COR-L47 (cell line): ENCODE data around the gene WNT6.
"Not testable (repeated sequence)": the region's sequence is repeated elsewhere in the genome, so short reads cannot be mapped to it uniquely, and the experiment has no call there.

Experiments
- DNase-seq: peaks from one replicate; lab custom pipeline; 2025; lab: John Stamatoyannopoulos, UW

The WNT6 gene

DNA sequence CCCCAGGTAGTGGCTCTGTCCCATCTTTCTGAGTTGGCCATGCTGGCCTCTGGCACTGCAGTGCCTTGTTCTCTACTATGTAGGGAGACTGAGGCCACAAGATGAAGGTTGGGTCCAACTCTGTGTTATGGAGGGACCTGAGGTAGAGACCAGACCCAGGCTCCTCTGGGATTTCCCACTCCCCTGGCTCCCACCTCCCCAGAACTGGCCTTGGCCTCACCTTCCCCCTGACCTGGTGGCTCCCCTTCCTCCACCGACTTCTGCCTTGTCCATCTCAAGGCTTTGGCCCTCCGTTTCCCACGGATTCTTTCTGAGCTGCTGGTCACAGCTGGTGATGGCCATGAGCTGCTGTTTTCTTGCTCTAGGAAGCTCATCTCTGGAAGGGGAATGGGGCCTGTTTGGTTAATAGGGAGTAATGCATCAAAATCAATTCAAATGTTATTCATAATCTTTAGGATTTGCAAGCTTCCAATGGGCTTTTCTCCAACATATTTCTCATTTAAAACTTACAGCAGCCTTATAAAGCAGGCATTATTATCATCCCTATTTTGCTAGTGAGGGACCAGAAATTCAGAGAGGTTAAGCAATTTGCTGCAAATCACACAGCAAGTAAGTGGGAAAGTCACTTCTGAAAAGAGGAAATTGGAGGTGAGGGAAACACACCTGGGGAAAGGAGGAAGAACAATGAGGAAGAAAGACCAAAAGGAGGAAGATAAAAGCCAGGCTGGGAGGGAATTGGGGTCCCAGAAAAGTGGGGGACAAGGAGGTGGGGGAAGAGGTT, 28.9 kb upstream of the WNT6 start:
- DNase-seq, result no peak

DNA sequence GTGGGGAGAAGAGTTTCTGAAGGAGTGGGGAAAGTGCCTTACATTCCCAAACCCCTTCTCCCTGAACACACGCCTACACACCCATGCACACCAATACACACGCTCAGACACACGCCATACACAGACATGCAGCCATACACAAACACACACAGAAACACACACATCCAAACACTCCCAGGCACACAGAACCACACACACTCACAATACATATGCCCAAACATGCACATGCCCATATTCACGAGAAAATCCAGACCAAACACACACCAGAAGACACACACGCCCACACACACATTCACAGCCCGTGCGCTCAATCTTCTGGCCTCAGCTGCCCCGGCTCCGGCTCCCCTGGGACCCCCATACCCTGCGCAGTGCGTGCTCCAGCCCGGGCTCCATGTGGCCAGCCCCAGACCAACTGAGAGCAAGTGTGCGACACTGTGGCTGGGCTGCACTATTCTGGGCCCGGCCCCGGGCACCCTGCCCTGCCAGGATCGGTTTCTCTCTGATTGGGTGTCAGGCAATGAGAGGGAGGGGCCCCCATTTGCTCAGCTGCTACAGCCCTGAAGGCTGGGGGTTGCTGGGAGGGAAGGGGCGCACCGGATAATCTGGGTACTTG, 28.1 kb upstream of the WNT6 start, which contains the start of gene PRKAG3:
TSS of gene PRKAG3 (minus strand) at position 426 of the 613 bp plus-strand sequence.
- DNase-seq, result no peak

DNA sequence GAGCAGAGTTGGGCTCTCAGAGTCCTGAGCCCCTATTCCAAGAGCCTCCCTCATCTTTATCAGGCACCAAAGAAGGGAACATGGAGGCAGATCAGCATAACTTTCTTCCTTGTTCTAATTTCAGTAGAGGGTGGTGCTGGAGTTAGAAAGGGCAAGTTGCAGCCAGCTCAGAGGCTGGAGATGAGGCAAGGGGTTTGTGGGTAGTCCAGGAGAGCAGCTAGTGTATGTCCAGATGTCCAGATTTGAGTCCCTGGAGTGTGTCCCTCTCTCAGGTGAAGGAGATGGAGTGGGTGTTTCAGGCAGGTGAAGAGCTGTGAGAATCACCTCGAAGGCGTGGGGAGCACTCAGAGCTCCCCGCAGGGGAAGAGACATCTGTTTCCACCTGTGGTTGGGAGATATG, 27.5 kb upstream of the WNT6 start:
- DNase-seq, result no peak

- no peak for DNase-seq
Measured at GRCh38 chr2:218832520-218832919, 27.1 kb upstream of the WNT6 start.

- no peak for DNase-seq
Measured at GRCh38 chr2:218833023-218833609, 26.5 kb upstream of the WNT6 start.

- no peak for DNase-seq
Measured at GRCh38 chr2:218834685-218835084, 24.9 kb upstream of the WNT6 start.

DNA sequence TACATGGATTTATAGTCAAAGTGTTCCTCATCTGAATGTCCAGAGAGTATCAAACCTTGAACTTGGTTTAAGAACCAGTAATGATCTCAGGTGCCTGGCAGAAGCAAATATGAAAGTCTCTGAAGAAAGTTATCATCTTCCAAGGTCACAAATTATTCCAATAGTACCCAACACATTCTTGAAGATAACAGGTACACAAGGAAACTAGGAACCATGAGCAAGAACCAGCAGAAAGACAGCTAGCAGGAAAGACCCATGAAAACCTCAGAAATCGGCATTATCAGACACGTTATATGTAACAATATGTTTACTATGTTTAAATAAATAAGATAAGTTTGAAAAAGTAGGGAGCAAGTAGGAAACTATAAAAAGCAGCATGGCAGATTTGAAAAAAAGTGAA, 22.1 kb upstream of the WNT6 start:
- no peak for DNase-seq

DNA sequence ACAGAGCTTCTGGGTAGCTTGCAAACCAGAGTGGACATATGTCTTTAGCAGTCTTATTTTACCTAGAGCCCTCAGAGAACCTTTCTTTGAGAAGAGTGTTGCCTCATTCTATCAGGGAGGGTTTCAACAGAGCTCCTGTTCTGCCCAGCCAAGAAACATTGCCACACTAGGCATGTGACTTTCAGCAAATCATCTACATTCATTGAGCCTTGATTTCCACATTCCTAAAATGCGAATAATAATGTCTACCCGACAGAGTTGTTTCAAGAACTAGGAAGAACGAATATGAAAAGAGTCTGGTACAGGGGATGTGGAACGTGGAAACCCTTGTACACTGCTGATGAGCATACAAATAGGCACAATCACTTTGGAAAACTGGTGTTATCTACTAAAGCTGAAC, 20.2 kb upstream of the WNT6 start:
- no peak for DNase-seq

DNA sequence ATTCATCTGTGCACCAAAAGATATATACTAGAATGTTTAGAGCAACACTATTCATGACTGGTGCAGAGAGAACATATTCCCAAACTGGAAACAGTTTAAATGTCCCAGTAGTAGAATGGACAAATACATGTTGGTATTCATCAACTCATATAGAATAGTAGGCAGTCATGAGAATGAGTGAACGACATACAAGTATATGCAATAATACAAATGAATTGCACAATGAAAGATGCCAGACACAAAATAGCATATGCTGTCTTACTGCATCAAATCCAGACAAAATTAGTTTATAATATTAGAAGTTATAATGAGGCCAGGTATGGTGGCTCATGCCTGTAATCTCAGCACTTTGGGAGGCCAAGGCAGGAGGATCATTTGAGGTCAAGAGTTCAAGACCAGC, 19.7 kb upstream of the WNT6 start:
- no peak for DNase-seq

DNA sequence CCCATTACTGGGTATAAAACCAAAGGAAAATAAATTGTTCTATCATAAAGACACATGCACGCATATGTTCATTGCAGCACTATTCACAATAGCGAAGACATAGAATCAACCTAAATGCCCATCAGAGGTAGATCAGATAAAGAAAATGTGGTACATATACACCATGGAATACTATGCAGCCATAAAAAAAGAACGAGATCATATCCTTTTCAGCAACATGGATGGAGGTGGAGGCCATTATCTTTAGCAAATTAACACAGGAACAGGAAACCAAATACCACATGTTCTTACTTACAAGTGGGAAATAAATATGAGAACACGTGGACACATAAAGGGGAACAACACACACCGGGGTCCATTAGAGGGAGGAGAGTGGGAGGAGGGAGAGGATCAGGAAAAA, 15.3 kb upstream of the WNT6 start:
- DNase-seq, result not testable (repeated sequence)

- not testable (repeated sequence) for DNase-seq
Measured at GRCh38 chr2:218846963-218847362, 12.6 kb upstream of the WNT6 start.

GRCh38 chr2:218849721-218850120, 9.9 kb upstream of the WNT6 start:
- no peak for DNase-seq

DNA sequence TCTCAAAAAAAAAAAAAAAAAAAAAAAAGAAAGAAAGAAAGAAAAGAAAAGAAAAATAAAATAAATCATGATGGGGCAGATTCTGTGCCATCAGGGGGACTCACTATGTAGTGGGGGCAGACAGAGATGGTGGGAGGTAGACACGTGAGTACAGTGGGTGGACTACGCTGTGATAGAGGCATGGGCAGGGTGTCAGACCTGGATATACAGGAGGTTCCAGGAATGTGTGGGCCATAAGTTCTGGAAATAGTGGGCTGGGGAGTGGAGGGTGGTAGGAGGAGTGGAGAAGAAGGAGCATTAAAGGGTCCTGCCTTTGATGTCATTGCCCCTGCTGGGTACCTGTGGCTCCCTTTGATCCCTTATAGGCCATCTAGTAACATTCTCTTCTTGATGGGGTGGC, 8.8 kb upstream of the WNT6 start:
- DNase-seq, result no peak

- no peak for DNase-seq
Measured at GRCh38 chr2:218851286-218851685, 8.3 kb upstream of the WNT6 start.

- DNase-seq, result peak; percentile 69
Measured at GRCh38 chr2:218852911-218853667, 6.5 kb upstream of the WNT6 start.

GRCh38 chr2:218853766-218854165, 5.8 kb upstream of the WNT6 start:
- peak; percentile 42 for DNase-seq

DNA sequence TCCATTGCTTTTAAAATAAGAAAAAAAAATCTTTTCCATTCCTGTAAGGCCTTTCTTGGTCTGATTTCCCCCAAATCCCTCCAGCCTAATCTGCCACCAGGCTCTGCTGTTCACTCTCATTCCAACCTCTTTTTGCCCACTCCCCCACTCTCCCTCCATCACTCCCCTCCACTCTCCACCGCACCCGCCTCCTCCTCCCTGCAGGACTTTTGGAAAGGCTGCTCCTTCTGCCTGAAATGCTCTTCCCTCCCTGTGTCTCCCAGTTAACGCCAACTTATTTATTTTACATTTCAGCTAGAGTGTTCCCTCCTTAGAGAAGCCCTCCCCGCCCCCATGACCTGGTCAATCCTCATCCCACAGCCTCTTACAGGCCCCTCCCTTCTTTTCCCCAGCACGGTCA, 4.7 kb upstream of the WNT6 start:
- no peak for DNase-seq

GRCh38 chr2:218855305-218856166, 4.1 kb upstream of the WNT6 start:
- DNase-seq, result no peak

DNA sequence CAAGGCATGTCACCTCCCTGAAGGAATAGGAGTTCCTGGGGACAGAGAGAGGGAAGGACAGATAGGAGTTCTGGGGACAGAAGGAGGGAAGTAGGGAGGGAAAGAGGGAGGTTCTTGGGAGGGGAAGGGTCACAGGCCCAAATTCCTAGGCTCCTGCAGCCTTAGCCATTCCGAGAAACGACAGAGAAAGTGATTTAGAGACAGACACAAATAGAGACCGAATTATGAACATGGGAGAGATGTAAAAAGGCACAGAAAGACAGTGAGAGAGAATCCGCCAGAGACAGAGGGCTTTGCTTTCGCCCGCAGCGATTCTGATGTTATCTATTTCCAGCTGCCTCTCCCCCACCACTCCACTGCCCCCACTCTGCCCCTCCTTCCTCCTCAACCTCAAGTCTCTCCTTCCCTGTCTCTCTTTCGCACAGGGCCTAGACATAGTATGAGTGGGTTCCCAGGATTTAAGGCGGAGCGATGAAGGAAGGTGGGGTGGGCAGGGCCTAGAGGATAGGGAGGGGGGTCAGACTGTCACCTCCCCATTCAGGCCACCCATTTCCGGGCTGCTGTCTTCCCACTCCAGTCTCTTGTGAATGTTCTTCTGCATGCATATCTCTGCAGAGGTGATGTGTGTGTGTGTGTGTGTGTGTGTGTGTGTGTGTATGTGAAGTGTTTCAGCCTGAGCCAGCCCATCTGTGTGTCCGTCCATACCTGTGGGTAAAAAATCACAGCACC, 3.3 kb upstream of the WNT6 start:
- no peak for DNase-seq

GRCh38 chr2:218856896-218857243, 2.7 kb upstream of the WNT6 start:
- DNase-seq, result no peak
